Activated B cell treated with CpG ODN at 0.5 μM for 24 hours (primary cell): Measurements from ENCODE around the gene PNPT1. TPM values are rescaled to one million over a fixed set of nuclear protein-coding genes. Genes with fewer than 3 reads are reported as not detected.
A peak's percentile ranks its signal among the peaks of the same experiment; 100 is the strongest.
"Not testable (repeated sequence)": the region's sequence is repeated elsewhere in the genome, so short reads cannot be mapped to it uniquely, and the experiment has no call there.

Source experiments
- ATAC-seq: fragments of 200-7000 bp; cut with Tn5 transposase; one replicate; pipeline ENCODE4 v1.10.0; 2021; ENCODE audit warnings: low read depth, mild to moderate bottlenecking, moderate library complexity
- CTCF ChIA-PET: fragments of 350-600 bp; sonication (Branson Sonifier 250); formaldehyde crosslinking; loops from one replicate; lab custom pipeline; 2021; ENCODE audit warnings: antibody characterized with exemption; lab: Charles Lee
- POLR2A ChIA-PET: fragments of 350-600 bp; sonication (Branson Sonifier 250); formaldehyde crosslinking; loops from one replicate; lab custom pipeline; 2021; ENCODE audit warnings: antibody characterized with exemption; lab: Charles Lee
- DNase-seq: peaks from one replicate; pipeline ENCODE4 v3.0.0; 2022
- H3K27ac Mint-ChIP-seq: one replicate; pipeline ENCODE4 v1.8.0; 2020; ENCODE audit warnings: mixed read lengths
- H3K27me3 Mint-ChIP-seq: one replicate; pipeline ENCODE4 v1.8.0; 2021; ENCODE audit warnings: mixed read lengths
- H3K36me3 Mint-ChIP-seq: one replicate; pipeline ENCODE4 v1.8.0; 2021; ENCODE audit warnings: low read depth, mixed read lengths
- H3K4me1 Mint-ChIP-seq: one replicate; pipeline ENCODE4 v1.8.0; 2021; ENCODE audit warnings: mixed read lengths
- H3K4me3 Mint-ChIP-seq: one replicate; pipeline ENCODE4 v1.8.0; 2020; ENCODE audit warnings: mild to moderate bottlenecking, mixed read lengths
- H3K9me3 Mint-ChIP-seq: one replicate; pipeline ENCODE4 v1.8.0; 2020; ENCODE audit warnings: mixed read lengths
- intact Hi-C: fragments of 100-400 bp; cut with micrococcal nuclease; formaldehyde crosslinking; loops from one replicate; pipeline ENCODE4 v1.15.1; 2024
- total RNA-seq: library from RNA; stranded (reverse); gene quantifications from 2 replicates; pipeline ENCODE4 v1.2.3, GENCODE V29; 2022
- TF ChIP-seq, protein P1 (sequence below): fragments of 200-600 bp; IDR thresholded peaks from one replicate; pipeline ENCODE4 v1.8.0; 2022; ENCODE audit warnings: antibody characterized with exemption, mild to moderate bottlenecking

PNPT1 gene
- total RNA-seq, 1 donor from 2014 or later: 35.8 TPM

- intact Hi-C loops: no loop called here
- Mint-ChIP-seq H3K9me3 (no peaks in the 10 kb centered on the region), H3K36me3 (peaks cover 68% of the 10 kb centered on the region), H3K27ac (no peak overlapping the region), H3K4me1 (peaks cover 12% of the 10 kb centered on the region), H3K27me3 (no peaks in the 10 kb centered on the region), H3K4me3 (no peak overlapping the region)
- no peak for ATAC-seq
- ChIA-PET CTCF (no interaction called here), POLR2A (no interaction called here)
- TF ChIP-seq, protein P1, sequence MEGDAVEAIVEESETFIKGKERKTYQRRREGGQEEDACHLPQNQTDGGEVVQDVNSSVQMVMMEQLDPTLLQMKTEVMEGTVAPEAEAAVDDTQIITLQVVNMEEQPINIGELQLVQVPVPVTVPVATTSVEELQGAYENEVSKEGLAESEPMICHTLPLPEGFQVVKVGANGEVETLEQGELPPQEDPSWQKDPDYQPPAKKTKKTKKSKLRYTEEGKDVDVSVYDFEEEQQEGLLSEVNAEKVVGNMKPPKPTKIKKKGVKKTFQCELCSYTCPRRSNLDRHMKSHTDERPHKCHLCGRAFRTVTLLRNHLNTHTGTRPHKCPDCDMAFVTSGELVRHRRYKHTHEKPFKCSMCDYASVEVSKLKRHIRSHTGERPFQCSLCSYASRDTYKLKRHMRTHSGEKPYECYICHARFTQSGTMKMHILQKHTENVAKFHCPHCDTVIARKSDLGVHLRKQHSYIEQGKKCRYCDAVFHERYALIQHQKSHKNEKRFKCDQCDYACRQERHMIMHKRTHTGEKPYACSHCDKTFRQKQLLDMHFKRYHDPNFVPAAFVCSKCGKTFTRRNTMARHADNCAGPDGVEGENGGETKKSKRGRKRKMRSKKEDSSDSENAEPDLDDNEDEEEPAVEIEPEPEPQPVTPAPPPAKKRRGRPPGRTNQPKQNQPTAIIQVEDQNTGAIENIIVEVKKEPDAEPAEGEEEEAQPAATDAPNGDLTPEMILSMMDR: no peak
- no peak for DNase-seq
Measured at GRCh38 chr2:55598056-55598795, 95.4 kb downstream of the PNPT1 start.

DNA sequence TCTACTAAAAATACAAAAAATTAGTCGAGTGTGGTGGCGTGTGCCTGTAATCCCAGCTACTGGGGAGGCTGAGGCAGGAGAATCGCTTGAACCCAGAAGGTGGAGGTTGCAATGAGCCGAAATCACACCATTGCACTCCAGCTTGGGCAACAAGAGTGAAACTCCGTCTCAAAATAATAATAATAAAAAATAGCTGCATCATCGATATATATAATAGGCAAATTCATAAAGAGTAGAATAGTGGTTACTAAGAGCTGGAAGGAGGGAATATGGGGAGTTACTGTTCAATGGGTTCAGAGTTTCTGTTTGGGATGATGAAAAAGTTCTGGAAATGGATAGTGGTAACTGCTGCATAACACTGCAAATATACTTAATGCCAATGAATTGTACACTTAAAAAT lies 96.8 kb downstream of the PNPT1 start:
- POLR2A ChIA-PET, H3K4me3 Mint-ChIP-seq, H3K27me3 Mint-ChIP-seq, DNase-seq, CTCF ChIA-PET, H3K4me1 Mint-ChIP-seq, ATAC-seq, H3K9me3 Mint-ChIP-seq, H3K27ac Mint-ChIP-seq, intact Hi-C loops: not testable (repeated sequence)
- H3K36me3 Mint-ChIP-seq: peaks cover 60% of the 10 kb centered on the region

DNA sequence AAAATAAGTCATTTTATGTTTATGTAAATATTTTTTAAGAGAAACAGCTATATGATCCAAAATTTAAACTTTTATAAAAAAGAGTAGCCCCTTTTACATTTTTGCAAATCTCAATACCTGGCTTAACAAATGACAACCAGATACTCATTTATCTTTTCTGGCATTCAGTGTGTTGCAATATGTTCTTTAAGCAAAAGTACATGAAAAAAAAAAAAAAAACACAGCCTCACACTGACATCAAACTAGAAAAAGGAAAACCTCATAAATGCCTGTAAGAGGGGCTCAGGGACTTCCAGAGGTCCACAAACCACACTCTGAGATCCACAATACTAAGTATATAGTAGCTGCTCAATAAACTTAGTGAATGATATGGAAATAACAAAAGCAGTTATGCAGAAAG lies 98.1 kb downstream of the PNPT1 start:
- intact Hi-C loops: no loop called here
- Mint-ChIP-seq H3K4me3 (no peak overlapping the region), H3K27ac (no peak overlapping the region), H3K9me3 (no peaks in the 10 kb centered on the region), H3K4me1 (peaks cover 11% of the 10 kb centered on the region), H3K36me3 (peaks cover 61% of the 10 kb centered on the region), H3K27me3 (no peaks in the 10 kb centered on the region)
- ATAC-seq (no peak), DNase-seq (no peak)
- ChIA-PET POLR2A (interaction anchor here (0.7 kb wide), 1 partner anchor 76 kb away, joined by 4 read pairs; the partner anchor contains the start of gene CFAP36), CTCF (no interaction called here)
- TF ChIP-seq, protein P1: no peak

DNA sequence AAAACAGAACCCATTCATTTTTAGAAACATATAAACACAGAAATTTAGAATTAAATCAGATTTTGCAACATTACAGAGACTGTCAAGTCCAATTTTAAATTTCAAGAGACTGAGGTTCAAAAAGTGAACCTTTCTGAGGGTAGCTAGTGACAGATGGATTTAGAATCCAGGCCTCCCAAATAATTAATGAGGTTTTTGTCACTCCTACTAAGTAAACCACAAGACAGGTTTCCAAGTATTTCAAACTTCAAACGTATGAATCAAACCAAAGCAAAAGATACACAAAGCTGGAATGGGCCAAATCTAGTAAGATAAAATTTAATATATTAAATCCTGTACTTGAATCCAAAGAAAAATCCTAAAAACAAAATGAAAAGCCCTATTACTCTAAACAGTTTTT lies 101.5 kb downstream of the PNPT1 start:
- Mint-ChIP-seq H3K4me3 (no peak overlapping the region), H3K27me3 (no peaks in the 10 kb centered on the region), H3K27ac (no peak overlapping the region), H3K36me3 (peaks cover 51% of the 10 kb centered on the region), H3K4me1 (peaks cover 11% of the 10 kb centered on the region), H3K9me3 (no peaks in the 10 kb centered on the region)
- DNase-seq (no peak), ATAC-seq (no peak)
- TF ChIP-seq, protein P1: no peak
- intact Hi-C loops: no loop called here
- ChIA-PET POLR2A (no interaction called here), CTCF (no interaction called here)

DNA sequence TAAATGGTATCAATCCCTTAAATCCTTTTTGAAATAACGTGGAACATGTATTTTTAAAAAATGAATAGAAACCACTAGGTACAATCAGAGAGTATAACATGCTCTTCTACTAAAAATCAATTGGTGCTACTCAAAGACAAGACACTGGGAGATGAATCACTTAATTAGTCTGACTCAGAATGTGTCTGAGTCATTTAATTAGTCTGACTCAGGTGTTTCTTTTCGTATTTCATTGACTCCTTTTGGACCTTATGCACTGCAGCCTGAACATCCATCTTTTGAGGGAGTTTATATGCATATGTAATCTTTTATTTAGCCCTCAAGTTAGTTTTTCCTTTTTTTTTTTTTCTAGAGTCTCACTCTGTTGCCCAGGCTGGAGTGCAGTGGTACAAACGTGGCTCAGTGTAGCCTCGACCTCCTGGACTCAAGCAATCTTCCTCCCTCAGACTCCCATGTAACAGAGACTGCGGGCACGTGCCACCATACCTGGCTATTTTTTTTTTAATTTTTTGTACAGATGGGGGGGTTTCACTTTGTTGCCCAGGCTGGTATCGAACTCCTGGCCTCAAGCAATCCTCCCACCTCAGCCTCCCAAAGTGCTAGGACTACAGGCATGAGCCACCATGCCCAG lies 102.7 kb downstream of the PNPT1 start:
- POLR2A ChIA-PET: no interaction called here

More for the DNA sequence above, 102.7 kb downstream of the PNPT1 start:
- TF ChIP-seq, protein P1: no peak
- Mint-ChIP-seq H3K27ac (no peak overlapping the region), H3K36me3 (peaks cover 51% of the 10 kb centered on the region), H3K4me3 (no peak overlapping the region), H3K9me3 (no peaks in the 10 kb centered on the region), H3K4me1 (peaks cover 11% of the 10 kb centered on the region), H3K27me3 (no peaks in the 10 kb centered on the region)
- CTCF ChIA-PET: no interaction called here
- ATAC-seq: peak; percentile 66
- intact Hi-C loops: no loop called here
- DNase-seq: no peak
